Choroid plexus epithelial cell (primary cell): Measurements from ENCODE around the gene PHLDA1.

Experiments
- DNase-seq: peaks from one replicate; pipeline ENCODE4 v3.0.0-alpha.2; 2010; ENCODE audit warnings: low read depth
- H3K4me3 ChIP-seq: 2 replicates; pipeline ENCODE4 v1.5.1; 2011; ENCODE audit warnings: low read depth, mild to moderate bottlenecking, control low read depth, low read length, moderate library complexity
- TF ChIP-seq, protein P1 (sequence below): conservative IDR thresholded peaks from 2 replicates; pipeline ENCODE4 v1.5.1; 2011; ENCODE audit warnings: low read depth, mild to moderate bottlenecking, control low read depth, inconsistent platforms, low read length, moderate library complexity

Gene PHLDA1

DNA sequence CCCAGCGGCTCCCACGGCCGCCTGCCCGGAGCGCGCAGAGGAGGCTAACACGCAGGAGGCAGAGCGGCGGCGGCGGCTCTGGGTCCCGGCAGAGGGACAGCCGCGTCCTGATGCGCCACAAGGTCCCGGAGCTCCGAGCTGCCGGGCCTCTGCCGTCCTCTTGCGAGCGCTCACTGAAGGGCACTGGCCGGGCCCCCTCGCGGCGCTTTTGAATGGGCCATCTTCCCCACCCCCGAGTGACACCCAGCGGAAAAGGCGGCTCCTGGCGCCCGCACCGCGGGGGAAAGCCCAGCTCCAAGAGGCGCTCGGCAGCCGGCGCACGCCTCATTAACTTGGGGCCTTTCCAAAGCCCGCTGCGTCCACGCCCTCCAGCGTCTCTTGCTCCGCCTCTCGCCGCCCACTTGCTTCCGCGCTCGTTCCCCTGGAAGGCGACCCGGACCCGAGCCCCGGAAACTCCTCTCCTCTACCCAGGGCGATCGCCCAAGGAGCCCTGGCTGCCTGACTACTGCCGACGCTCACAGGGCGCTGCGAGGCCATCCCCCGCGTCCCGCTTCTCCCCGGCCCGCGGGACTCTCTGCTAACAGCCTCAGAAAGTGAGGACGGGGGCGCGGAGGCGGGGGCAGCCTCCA, at the start of gene PHLDA1:
PHLDA1 (minus strand) TSS at position 363 of the 629 bp plus-strand sequence.
- TF ChIP-seq, protein P1, sequence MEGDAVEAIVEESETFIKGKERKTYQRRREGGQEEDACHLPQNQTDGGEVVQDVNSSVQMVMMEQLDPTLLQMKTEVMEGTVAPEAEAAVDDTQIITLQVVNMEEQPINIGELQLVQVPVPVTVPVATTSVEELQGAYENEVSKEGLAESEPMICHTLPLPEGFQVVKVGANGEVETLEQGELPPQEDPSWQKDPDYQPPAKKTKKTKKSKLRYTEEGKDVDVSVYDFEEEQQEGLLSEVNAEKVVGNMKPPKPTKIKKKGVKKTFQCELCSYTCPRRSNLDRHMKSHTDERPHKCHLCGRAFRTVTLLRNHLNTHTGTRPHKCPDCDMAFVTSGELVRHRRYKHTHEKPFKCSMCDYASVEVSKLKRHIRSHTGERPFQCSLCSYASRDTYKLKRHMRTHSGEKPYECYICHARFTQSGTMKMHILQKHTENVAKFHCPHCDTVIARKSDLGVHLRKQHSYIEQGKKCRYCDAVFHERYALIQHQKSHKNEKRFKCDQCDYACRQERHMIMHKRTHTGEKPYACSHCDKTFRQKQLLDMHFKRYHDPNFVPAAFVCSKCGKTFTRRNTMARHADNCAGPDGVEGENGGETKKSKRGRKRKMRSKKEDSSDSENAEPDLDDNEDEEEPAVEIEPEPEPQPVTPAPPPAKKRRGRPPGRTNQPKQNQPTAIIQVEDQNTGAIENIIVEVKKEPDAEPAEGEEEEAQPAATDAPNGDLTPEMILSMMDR, result peak; percentile 62

DNA sequence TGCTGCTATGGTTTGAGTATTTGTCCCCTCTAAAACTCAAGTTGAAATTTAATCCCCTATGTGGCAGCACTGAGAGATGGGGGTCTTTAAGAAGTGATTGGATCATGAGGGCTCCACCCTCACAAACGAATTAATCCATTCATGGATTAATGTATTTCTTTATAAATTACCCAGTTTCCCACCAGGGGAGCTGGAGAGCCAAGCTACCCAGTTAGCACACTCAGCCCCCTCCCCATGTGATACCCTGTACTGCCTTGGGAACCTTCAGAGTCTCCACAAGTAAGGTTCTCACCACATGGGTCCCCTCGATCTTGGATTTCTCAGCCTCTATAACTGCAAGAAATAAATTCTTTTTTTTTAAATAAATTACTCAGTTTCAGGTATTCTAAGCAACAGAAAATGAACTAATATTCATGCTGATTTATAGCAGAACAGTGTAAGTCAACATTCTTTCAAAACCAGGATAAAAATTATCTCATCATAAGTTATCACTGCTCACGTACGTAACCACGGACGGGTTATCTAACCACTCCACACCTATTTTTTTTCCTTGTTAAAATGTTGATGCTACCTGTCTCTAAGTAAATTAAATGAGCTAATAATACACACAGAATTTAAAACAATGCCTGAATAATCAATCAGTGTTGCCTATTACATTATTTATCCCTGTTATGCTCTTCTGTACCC, 49.3 kb upstream of the PHLDA1 start:
- TF ChIP-seq, protein P1, result peak; percentile 45
- DNase-seq, result peak; percentile 20
- H3K4me3 ChIP-seq, result no peak overlapping the region

More for the DNA sequence above, at the start of gene PHLDA1:
- peak within 1 kb of the TSS; percentile 97 for H3K4me3 ChIP-seq
- DNase-seq, result peak; percentile 99

DNA sequence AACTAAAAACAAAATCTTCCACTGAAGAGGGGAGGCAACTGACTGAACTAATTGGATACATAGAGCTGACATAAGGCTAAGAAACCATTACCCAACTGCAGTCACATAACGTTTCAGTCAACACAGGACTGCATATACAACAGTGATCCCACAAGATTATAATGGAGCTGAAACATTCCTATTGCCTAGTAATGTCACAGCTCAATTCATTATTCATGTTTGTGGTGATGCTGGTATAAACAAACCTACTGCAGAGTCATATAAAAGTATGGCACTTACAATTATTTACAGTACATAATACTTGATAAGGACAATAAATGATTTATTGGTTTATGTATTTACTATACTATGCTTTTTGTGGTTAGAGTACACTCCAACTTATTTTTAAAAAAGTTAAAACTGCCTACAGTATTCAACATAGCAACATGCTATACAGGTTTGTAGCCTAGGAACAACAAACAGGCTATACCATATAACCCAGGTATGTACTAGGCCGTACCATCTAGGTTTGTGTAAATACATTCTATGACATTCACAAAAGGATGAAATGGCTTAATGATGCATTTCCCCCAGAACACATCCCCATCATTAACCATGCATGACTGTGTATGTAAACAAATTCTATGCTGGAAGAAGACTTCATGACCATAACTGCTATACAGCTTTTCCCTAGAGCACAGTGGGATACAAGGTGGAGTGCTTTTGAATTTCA, 48.6 kb upstream of the PHLDA1 start:
- H3K4me3 ChIP-seq, result no peak overlapping the region
- DNase-seq, result no peak
- TF ChIP-seq, protein P1, result no peak

GRCh38 chr12:76078748-76079147, 47.2 kb upstream of the PHLDA1 start:
- DNase-seq, result no peak
- H3K4me3 ChIP-seq, result no peak overlapping the region
- TF ChIP-seq, protein P1, result no peak

DNA sequence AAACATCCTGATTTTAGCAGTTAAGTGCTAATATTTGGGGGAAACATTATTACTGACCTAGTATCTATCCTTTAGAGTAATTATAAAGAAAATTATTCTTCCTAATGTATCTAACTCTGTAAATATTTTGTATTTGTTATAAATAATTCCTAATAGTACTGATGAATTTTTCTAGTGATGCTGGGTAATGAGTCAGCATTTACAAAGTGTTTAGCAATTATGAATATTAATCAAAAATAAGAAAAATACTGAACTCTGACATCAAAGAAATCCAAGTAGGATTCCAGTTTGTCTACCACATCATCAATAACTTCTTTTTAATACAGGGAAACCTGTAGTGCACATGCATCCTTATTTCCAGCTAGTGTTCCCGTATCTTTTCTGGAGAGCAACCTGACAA, 43.9 kb upstream of the PHLDA1 start:
- TF ChIP-seq, protein P1, result no peak
- no peak for DNase-seq
- H3K4me3 ChIP-seq, result no peak overlapping the region

GRCh38 chr12:76074701-76075336, 43.2 kb upstream of the PHLDA1 start:
- no peak for DNase-seq
- no peak overlapping the region for H3K4me3 ChIP-seq
- TF ChIP-seq, protein P1, result no peak
